HG02798 (cell line): ENCODE data around the gene CYP39A1.

Experiments used
- ATAC-seq: cut with Tn5 transposase; IDR thresholded peaks from one replicate; pipeline ENCODE4 v1.9.1; 2021; ENCODE audit warnings: mild to moderate bottlenecking; ENCODE audit not compliant: unreplicated experiment, poor library complexity

The CYP39A1 gene

GRCh38 chr6:46528961-46529750, 123.5 kb downstream of the CYP39A1 start:
- no peak for ATAC-seq

GRCh38 chr6:46526607-46527006, 126.0 kb downstream of the CYP39A1 start:
- no peak for ATAC-seq

- no peak for ATAC-seq
These were observed 127.0 kb downstream of the CYP39A1 start for GRCh38 chr6:46525583-46525982.

- ATAC-seq, result no peak
These were observed 131.1 kb downstream of the CYP39A1 start for GRCh38 chr6:46521464-46521971.

- ATAC-seq, result no peak
These were observed 135.4 kb downstream of the CYP39A1 start for GRCh38 chr6:46517202-46517601.

- no peak for ATAC-seq
These were observed 139.1 kb downstream of the CYP39A1 start for GRCh38 chr6:46513533-46513932.

- ATAC-seq, result no peak
These were observed 141.3 kb downstream of the CYP39A1 start for GRCh38 chr6:46511320-46511719.

GRCh38 chr6:46510651-46511050, 142.0 kb downstream of the CYP39A1 start:
- no peak for ATAC-seq

- ATAC-seq, result no peak
These were observed 142.6 kb downstream of the CYP39A1 start for GRCh38 chr6:46509981-46510510.

- no peak for ATAC-seq
These were observed 143.6 kb downstream of the CYP39A1 start for GRCh38 chr6:46509063-46509462.

GRCh38 chr6:46507426-46507825, 145.2 kb downstream of the CYP39A1 start:
- ATAC-seq, result no peak

- ATAC-seq, result no peak
These were observed 146.7 kb downstream of the CYP39A1 start for GRCh38 chr6:46505693-46506512.

- ATAC-seq, result no peak
These were observed 148.4 kb downstream of the CYP39A1 start for GRCh38 chr6:46504242-46504641.

GRCh38 chr6:46502486-46503119, 150.0 kb downstream of the CYP39A1 start:
- no peak for ATAC-seq

GRCh38 chr6:46501136-46502089, 151.2 kb downstream of the CYP39A1 start:
- no peak for ATAC-seq

- ATAC-seq, result no peak
These were observed 152.2 kb downstream of the CYP39A1 start for GRCh38 chr6:46500382-46500781.
